RPMI8226 (cell line): ENCODE data around the gene TNNT3.
"Not testable (repeated sequence)": the region's sequence is repeated elsewhere in the genome, so short reads cannot be mapped to it uniquely, and the experiment has no call there.

Experiments
- DNase-seq: peaks from one replicate; pipeline ENCODE4 v3.0.0-alpha.2; 2015

Gene TNNT3

DNA sequence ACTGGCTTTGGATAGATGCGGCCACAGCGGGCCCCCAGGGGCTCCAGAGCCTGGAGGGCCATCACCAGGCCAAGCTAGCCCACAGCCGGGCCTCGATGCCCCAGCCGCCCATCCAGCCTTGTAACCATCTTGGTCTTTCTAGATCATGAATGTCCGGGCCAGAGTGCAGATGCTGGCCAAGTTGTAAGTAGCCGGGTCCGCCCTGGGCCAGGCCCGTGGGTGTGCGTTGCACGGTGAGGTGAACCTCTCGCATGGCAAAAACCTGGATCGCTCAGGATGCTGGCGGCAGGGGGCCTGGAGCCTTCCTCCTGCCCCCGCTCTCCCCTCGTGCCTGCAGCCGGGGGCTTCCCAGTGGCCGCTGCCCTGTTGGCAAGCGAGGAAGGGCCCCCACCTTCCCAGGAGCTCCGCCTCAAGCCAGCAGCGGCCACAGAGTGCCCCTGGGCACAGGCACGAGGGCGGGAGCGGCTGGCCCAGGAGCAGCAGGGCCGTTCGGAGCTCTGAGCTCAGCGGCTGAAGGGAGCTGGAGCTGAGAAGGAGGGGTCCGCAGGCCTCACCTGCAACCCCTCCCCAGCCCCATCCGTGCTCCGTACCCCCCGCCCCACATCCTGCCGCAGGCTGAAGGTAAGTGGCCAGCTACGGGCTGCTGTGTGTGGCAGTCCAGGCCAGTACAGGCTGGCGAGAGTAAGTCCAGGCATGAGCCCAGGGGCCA, 16.7 kb downstream of the TNNT3 start:
- DNase-seq, result no peak

DNA sequence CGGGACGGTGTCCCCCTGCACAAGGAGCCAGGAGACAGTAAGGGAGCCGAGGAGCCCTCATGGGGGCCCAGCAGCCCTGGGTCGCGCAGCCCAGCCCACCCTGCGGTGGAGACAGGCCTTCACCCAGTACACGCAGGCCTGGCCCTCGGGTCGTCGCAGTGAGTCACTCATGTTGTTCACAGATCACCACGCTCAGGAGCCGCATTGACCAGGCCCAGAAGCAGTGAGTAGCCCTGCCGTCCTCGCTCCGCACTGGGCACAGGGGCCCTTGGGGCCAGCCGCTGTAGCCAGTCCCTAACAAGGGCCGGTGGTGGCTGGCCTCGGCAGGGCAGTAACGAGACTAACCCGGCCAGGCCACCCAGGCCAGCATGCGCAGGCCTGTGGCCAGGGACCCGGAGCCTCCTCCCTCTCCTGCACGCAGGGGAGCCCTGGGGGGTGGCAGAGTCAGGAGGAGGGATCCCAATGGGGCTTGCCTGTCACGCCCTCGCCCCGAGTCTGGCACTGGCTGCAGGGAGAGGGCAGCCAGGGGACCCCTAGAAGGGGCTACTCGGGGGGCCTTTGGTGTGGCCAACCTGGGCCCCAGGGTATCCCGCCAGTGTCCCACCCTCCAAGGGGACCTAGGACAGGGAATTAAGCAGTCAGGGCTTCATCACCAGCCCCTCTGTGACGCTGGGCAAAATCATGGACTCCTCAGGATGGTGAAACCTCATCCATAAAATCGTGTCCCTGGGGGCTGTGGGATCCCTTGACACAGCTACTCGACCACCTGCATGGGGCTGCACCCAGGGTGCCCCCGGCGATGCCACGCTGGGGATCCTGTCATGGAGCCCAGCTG, 17.5 kb downstream of the TNNT3 start:
- no peak for DNase-seq

DNA sequence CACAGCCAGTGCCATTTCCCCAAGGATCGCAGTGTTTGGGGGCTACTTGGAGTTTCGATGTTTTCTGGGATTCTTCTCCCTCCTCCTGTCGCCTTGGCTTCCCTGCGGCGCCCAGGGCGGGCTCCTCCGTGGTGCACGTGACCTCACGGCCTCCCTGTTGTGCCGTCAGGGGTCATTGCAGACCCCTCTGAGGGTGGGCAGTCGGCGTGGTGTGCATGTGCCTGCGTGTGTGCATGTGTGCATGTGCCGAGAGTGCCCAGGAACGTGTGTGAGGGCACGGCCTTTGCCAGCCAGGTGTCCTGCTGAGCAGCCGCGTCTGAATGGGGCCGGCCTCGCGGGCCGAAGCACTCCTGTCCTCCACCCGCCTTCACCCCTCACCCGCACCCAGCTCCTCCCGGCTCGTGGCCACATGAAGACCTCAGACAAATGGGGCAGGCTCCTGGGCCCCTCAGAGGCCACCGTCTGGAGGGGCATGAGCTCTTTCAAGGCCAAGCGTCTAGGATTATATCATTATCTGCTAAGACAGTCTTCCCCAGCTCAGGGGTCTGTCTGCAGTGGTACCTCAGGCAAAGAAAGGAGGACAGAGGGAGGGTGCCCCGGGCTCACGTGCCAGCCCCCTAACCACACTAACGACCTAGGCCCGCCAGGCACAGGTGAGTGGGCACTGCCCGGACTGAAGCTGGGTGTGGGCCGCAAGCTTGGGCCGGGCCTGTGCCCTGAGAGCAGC, 18.3 kb downstream of the TNNT3 start:
- DNase-seq, result no peak

DNA sequence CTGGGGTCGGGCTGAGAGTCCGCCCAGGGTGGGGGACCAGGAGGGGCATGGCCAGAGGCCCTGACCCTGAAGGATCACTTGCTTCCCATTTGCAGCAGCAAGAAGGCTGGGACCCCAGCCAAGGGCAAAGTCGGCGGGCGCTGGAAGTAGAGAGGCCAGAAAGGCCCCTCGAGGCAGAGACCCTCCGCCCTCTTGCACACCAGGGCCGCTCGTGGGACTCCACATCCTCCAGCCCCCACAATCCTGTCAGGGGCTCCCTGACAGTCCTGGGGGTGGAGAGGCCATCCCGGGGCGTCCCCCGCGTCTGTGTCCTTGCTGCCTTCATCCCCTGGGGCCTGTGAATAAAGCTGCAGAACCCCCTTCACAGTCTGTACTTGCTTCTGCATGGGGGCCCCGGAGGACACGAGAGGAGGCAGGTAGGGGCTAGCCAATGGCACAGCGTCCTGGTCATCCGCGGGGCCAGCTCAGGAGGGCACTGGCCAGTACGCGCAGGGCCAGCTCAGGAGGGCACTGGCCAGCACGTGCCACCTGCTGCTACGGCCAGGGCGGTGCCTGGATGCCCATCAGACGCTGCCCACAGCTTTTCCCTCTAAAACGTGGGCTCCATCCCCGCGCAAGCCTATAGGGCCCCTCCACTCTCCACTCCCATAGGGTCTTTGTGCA, 19.0 kb downstream of the TNNT3 start:
- no peak for DNase-seq

DNA sequence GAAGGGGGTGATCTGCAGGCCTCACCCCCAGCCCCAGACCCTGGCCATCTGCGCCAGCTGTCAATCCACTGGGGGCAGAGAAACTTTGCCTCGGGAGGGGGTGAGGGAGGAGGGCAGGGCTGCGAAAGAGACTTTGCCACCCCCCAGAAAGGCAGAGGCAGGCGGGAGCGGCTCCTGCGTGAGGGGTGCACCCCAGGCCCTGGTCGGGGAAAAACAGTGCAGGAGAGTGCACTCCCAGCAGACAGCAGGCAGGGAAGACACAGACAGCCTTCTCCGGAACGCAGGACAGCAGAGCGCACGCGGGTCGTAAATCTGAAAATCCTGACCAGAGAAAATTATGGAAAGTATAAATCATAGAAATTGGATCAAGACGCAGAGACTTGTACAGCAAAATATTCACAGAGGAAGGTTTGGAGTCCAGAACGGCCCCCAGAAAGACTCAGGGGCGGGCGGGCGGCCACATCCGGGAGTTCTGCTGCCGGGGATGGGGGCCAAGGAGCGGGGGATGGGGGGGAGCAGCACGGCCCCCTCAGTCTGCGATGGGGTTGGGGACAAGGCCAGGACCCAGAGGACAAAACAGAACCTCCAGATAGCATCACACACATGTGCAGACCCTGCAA, 19.6 kb downstream of the TNNT3 start:
- no peak for DNase-seq

DNA sequence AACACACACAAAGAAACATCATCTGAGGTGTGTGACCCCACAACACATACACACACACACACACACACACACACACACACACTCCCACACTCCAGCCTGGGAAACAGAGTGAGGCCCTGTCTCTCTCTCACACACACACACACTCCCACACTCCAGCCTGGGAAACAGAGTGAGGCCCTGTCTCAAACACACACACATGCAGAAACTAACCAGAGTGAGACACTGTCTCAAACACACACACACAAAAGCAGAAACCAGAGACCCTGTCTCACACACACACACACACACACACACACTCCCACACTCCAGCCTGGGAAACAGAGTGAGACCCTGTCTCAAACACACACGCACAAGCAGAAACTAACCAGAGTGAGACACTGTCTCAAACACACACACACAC, 20.3 kb downstream of the TNNT3 start:
- DNase-seq, result not testable (repeated sequence)

DNA sequence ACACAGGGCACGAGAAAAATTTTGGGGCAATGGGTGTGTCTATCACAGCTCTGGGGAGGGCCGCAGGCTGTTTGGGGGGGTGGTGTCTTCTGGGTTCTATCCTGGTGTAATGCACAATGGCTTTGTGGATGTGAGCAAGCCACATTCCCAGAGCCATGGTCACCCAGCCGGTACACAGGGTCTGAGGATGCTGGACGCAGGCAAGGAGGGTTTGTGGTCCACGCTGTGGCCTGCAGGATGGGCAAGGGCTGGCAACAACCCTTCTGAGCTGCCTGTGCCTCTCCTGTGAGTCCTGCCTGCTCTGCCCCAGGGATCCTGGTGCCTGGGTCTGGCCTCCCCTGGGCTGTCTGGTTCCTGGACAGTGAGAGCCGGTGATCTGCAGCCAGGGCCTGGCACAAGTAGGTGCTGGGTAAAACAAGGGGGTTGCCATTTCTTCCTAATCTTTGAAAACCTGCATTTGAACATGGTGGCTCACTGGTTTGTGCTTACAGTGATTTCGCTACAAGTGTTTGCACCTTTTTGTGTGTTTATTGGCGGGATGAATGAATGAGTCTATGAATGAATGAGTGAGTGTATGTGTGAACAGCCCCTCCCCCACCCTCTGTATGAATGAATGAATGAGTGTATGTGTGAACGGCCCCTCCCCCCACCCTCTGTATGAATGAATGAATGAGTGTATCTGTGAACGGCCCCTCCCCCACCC, 23.2 kb downstream of the TNNT3 start:
- no peak for DNase-seq

DNA sequence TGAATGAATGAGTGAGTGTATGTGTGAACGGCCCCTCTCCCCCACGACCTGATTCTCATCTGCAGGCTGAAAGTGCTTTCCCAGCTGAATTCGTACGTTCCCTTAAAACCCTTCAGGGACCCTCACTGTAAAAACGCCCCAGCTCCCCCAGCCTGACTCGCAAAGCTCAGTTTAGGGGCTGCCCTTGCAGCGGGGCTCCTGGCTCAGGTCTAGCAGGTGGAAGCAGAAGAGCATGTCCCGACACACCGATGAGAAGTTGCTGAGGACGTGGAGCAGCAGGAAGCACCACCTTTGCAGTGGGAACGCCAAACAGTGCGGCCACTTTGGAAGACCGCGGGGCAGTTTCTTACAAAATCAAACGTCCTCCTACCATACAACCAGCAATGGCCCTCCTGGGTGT, 24.1 kb downstream of the TNNT3 start:
- DNase-seq, result no peak

DNA sequence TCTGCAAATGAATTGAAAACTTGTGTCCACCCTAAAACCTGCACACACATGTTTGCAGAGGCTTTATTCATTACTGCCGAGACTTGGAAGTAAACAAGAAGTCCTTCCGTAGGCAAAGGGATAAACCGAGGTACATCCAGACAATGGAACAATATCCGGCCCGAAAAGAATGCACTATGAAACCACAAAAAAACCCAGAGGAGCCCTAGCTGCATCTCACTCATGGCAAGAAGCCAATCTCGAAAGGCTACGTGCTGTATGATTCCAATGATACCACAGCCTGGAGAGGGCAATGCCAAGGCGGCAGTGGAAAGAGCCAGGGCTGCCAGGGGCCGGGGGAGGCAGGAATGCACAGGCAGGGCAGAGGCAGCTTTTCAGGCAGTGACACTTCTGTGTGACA, 24.5 kb downstream of the TNNT3 start:
- DNase-seq, result peak; percentile 70

DNA sequence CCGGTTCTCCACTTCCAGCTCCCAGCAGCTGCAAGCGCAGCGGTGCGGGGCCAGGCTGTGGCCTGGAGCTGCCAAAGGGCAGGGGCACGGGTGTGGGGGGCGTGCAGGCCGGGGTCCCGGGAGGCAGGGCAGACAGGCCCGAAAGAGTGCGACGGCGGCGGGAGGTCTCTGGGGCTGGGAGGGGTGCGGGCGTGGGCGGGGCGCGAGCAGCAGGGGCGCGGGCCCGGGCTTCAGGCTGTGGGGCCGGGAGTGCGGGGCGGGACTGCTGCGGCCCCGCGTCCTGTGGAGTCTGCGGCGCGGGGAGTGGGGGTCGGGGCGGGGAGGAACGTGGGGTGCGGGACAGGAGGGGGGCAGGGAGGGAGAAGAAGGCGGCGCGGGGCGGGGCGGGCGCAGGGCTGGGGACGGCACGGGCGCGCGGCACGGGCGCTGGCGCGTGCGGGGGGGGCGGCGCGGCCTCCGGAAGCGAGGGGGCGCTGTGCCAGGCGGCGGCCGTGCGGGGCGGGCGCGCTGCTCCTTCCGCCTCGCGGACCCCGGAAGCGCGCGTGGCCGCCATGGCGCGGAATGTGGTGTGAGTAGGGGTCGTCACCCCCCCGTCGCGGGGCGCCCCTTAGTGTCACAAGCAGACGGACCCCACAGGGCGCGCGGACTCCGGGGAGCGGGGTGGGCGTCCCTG, 27.4 kb downstream of the TNNT3 start, which contains the start of gene MRPL23:
Gene MRPL23 (plus strand): TSS at position 521 of the 673 bp plus-strand sequence. CDS start 31 bp downstream, at position 552.
- no peak for DNase-seq

DNA sequence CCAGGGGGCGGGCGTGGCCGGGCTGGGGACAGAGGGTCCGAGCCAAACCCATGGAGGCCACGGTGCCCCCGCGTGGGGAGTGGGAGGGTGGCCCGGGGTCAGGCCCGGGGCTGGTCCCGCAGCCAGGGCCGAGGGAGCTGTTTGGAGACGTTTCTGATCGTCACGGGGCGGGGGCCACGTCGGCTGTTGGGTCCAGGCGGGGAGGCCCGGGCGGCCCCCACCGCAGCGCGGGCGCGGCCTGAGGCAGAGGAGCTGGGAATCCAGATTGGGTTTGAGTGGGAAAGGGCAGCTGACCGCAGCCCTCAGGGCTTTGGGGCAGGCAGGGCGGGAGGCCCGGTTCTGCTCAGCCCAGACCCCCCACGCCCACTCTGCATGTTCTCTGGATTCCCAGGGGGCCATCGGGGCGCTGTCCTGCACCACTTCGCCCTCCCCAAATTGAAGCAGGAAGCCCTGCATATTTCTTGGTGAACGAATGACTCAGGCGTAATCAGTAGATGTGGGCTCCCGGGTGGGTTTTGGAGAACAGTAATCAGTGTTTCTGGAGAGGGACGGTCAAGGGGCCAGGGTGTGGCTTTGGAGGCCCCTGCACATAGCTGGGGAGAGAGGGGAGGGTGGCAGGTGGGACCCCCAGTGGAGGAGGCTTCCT, 28.2 kb downstream of the TNNT3 start:
- DNase-seq, result no peak

DNA sequence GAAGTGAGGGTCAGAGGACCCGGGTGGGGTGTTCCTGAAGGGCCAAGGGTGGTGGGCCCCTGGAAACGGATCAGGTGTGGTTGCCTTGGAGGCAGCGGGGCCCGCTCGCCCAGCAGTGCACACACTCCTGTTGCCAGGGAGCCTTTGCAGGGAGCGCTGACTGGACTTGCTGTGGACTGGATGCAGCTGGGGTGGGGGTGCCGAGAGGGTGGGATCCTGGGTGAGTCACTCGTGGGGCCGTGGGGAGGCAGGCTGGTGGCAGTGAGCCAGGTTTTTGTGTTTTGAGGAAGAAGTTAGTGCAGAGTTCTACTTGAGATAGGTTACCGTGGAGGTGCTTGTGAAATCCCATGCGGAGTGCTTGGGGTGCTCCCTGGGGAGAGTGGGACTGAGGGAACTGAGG, 28.9 kb downstream of the TNNT3 start:
- DNase-seq, result no peak

DNA sequence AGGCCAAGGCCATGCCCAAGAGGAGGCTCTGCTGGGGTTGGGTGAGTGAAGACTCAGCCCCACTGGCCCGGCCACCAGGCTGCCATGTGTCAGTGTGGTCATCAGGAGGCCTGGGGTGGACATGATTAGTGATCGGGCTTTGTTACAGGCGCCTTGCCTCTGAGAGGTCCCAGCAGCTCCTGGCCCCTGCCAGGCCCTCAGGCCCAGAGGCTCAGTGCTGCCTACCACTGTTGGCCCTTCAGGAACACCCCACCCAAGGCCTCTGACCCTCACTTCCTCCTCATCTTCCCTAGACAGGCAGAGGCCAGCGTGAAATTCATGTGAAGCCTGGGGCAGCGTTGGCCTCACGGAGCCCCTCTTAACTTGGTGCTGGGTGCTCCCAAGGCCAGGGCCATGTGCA, 29.8 kb downstream of the TNNT3 start:
- no peak for DNase-seq

DNA sequence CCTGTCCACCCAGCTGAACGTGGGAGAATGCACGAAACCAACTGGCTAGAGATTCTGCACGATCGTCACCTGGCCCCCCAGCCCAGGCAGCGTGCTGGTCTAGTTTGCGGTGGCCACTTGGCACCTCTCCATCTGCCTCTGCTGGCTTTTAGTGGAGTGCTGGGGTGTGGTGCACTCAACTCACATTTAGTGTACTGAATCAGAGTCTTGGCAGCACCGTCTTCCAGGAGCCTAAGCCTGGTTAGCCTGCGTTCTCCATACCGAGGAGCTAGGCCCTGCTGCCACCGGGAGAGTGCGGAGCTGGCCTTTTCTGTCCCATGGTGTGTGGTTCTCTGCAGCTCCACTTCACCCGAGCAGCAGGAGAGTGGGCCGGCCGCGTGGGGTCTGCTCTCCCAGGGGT, 30.4 kb downstream of the TNNT3 start:
- DNase-seq, result no peak

DNA sequence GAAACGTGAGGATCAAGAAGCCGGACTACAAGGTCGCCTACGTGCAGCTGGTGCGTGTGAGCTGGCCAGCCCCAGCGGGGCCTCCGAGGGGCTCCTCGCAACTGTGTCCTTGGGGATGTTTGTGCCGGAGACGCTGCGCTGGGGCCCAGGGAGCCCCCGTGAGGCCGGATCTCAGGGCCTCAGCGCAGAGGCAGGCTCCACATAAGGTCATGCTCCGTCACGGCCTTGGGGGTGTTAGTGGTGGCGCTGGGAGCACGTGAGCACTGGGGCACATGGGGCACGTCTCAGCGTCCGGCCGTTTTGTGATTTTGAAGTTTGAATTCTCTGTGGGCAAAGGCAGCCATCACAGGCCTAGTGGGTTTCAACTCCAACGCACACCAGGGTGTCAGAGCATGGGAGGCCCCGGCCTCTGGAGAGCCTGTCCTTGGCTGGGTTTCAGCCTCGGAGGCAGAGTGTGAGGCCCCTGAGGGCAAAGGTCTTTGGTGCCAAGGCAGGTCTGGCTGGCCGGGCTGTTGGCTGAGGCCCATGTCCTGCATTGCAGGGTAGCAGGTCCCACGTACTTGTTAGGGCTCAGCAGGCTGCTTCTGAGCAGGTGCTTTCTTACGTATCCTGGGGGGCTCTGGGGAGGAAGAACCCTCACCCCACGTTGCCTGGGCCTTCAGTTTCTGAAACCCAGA, 33.4 kb downstream of the TNNT3 start:
- DNase-seq, result no peak

DNA sequence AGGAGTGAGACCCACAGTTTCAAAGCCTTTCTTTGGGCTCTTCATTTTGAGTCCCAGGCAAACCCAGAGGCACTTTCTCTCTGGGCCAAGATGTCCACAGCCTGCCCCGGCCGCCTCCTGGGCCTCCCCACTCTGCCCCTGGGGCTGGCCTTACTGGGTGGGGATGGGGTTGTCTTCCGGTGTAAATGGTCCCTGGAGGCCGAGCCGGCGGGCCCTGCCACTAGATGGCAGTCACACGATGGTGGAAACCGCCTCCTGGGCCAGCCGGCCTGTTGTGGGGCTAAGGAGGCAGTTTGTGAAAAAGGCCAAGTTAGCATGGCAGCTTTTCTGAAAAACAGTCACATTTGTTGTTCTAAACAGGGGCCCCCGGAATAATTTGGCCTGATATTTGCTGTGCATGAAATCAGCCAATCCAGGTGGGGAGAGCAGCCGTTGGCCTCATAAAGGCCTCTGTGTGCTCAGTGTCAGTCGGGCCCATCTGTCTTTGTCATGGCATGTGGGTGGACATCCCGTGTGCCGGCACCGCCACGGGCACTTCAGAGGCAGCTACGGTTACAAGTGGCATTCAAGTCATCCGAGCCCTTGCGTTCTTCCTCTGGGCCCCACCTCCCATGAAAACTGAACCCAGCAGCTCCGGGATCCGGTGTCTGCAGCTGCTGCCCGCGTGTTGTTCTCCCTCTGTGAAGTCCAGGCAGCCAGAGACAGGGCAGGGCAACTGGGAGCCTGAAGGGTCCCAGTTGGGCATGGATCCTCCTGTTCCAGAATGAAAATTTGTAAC, 34.2 kb downstream of the TNNT3 start:
- DNase-seq, result no peak

DNA sequence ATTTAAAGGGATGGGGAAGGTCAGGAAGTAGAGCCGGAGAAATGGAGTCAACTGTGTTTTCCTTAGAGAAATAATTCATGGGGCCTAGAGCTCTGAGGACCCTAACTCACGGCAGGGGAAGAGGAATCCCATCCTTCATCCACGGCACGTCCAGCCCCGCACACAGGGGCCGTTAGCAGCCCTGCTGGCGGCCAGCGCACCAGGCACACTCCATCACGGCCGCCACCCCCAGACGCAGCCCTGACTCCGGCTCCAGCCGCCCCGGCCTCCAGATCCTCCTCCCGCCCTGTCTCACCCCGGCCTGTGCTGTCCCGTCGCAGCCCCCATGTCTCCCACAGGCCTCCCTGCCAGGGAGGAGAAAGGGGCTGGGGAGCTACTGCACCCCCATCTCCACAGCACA, 38.9 kb downstream of the TNNT3 start:
- no peak for DNase-seq

DNA sequence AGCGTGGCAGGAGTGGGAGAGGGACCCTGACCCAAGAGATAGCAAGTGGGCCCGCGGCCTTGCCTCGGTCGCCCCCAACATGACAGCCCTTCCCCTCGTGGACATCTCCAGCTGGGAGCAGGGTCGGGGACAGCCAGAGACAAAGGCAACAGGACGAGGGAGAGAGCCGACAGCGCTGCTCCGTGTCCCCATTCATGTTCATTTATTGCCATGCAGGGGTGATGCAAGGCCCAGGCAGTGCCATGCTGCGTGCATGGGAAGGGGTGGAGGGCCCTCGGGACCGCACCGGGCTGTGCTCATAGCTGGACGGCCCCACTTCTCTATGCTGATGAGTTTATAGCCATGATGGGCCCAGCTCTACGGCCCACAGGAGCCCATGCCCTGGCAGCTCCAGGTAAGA, 40.3 kb downstream of the TNNT3 start:
- DNase-seq, result no peak

DNA sequence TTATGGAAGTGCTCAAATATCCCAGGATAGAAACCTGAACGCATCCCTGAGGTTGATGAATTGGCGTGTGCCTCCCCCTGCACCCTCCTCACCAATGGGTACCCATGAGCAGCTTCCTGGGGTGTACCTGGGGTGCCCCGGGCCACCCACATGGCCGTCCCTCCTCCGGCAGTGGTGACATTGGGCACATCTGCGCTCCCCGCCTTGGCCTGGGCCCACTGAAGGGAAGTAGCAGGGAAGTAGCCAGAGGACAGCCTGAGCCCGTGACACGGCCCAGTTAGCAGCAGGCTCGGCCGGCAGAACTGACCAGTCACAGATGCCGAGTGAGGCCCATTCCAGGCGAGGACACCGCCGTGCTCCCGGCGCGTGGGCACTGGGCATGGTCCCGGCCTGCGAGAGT, 44.4 kb downstream of the TNNT3 start:
- no peak for DNase-seq
